H9 (cell line): ENCODE data around the gene FASTKD2. TPM values are rescaled to one million over a fixed set of nuclear protein-coding genes. Genes with fewer than 3 reads are reported as not detected.

ENCODE experiments used
- DNase-seq: peaks from one replicate; pipeline ENCODE4 v3.0.0-alpha.2; 2017
- H2AFZ ChIP-seq: one replicate; pipeline ENCODE4 v1.6.1; 2013; ENCODE audit warnings: mild to moderate bottlenecking, low read length, control low read depth, moderate library complexity
- H2AK5ac ChIP-seq: 2 replicates; pipeline ENCODE4 v1.6.1; 2013; ENCODE audit warnings: low read length, control low read depth, mixed read lengths; ENCODE audit not compliant: insufficient read length
- H2BK120ac ChIP-seq: one replicate; pipeline ENCODE4 v1.6.1; 2013; ENCODE audit warnings: low read depth, mild to moderate bottlenecking, low read length, control low read depth, inconsistent platforms; ENCODE audit not compliant: poor library complexity, severe bottlenecking
- H2BK12ac ChIP-seq: 2 replicates; pipeline ENCODE4 v1.6.1; 2013; ENCODE audit warnings: low read length, control low read depth, mixed read lengths, low read depth; ENCODE audit not compliant: insufficient read length
- H2BK15ac ChIP-seq: 2 replicates; pipeline ENCODE4 v1.6.1; 2013; ENCODE audit warnings: low read depth, low read length, control low read depth
- H2BK20ac ChIP-seq: one replicate; pipeline ENCODE4 v1.6.1; 2013; ENCODE audit warnings: low read depth, mild to moderate bottlenecking, low read length, control low read depth, inconsistent platforms; ENCODE audit not compliant: poor library complexity, severe bottlenecking
- H2BK5ac ChIP-seq: 2 replicates; pipeline ENCODE4 v1.6.1; 2013; ENCODE audit warnings: low read length, control low read depth, mixed read lengths; ENCODE audit not compliant: insufficient read length
- H3K14ac ChIP-seq: 2 replicates; pipeline ENCODE4 v1.6.1; 2013; ENCODE audit warnings: low read length, control low read depth; ENCODE audit not compliant: insufficient read depth
- H3K18ac ChIP-seq: 2 replicates; pipeline ENCODE4 v1.6.1; 2013; ENCODE audit warnings: low read depth, mild to moderate bottlenecking, mixed read lengths, low read length, control low read depth; ENCODE audit not compliant: insufficient read length
- H3K23ac ChIP-seq: 2 replicates; pipeline ENCODE4 v1.6.1; 2013; ENCODE audit warnings: low read length, control low read depth, mixed read lengths, low read depth; ENCODE audit not compliant: insufficient read length
- H3K23me2 ChIP-seq: 2 replicates; pipeline ENCODE4 v1.6.1; 2013; ENCODE audit warnings: low read depth, mild to moderate bottlenecking, mixed read lengths, low read length, control low read depth; ENCODE audit not compliant: insufficient read length, poor library complexity, severe bottlenecking
- H3K27ac ChIP-seq: 2 replicates; pipeline ENCODE4 v1.5.1; 2013; ENCODE audit warnings: low read length, control low read depth, mixed read lengths, low read depth; ENCODE audit not compliant: insufficient read length
- H3K27me3 ChIP-seq: 2 replicates; pipeline ENCODE4 v1.6.1; 2013; ENCODE audit warnings: low read length, control low read depth, inconsistent platforms; ENCODE audit not compliant: insufficient read depth
- H3K4ac ChIP-seq: 2 replicates; pipeline ENCODE4 v1.6.1; 2013; ENCODE audit warnings: low read depth, mild to moderate bottlenecking, control low read depth, inconsistent platforms, low read length, moderate library complexity
- H3K4me1 ChIP-seq: 2 replicates; pipeline ENCODE4 v1.6.1; 2013; ENCODE audit warnings: low read length, control low read depth, inconsistent platforms; ENCODE audit not compliant: insufficient read depth
- H3K4me2 ChIP-seq: 2 replicates; pipeline ENCODE4 v1.6.1; 2013; ENCODE audit warnings: low read length, control low read depth, mixed read lengths; ENCODE audit not compliant: insufficient read length, insufficient read depth
- H3K56ac ChIP-seq: 2 replicates; pipeline ENCODE4 v1.6.1; 2013; ENCODE audit warnings: low read depth, mild to moderate bottlenecking, mixed read lengths, low read length, control low read depth; ENCODE audit not compliant: insufficient read length
- H3K79me1 ChIP-seq: 2 replicates; pipeline ENCODE4 v1.6.1; 2013; ENCODE audit warnings: low read depth, mild to moderate bottlenecking, moderate library complexity, low read length, control low read depth, inconsistent platforms; ENCODE audit not compliant: insufficient read depth, poor library complexity, severe bottlenecking
- H3K79me2 ChIP-seq: 2 replicates; pipeline ENCODE4 v1.6.1; 2013; ENCODE audit warnings: low read length, control low read depth, inconsistent platforms; ENCODE audit not compliant: insufficient read depth
- H3K9ac ChIP-seq: 2 replicates; pipeline ENCODE4 v1.6.1; 2013; ENCODE audit warnings: low read length, control low read depth, mixed read lengths; ENCODE audit not compliant: insufficient read length; ENCODE audit errors: extremely low read depth
- H3K9me3 ChIP-seq: one replicate; pipeline ENCODE4 v1.6.1; 2013; ENCODE audit warnings: low read depth, low read length, inconsistent platforms; ENCODE audit not compliant: control insufficient read depth
- H3T11ph ChIP-seq: one replicate; pipeline ENCODE4 v1.6.1; 2013; ENCODE audit warnings: mild to moderate bottlenecking, low read length, control low read depth, inconsistent platforms
- H4K20me1 ChIP-seq: one replicate; pipeline ENCODE4 v1.6.1; 2013; ENCODE audit not compliant: control insufficient read depth, insufficient read length, insufficient read depth
- H4K5ac ChIP-seq: 2 replicates; pipeline ENCODE4 v1.6.1; 2013; ENCODE audit warnings: low read depth, mild to moderate bottlenecking, mixed read lengths, low read length, control low read depth; ENCODE audit not compliant: insufficient read length
- H4K8ac ChIP-seq: replicated peaks from 2 replicates; pipeline ENCODE4 v1.6.1; 2013; ENCODE audit warnings: low read length, control low read depth, mixed read lengths, low read depth; ENCODE audit not compliant: insufficient read length
- H4K91ac ChIP-seq: 2 replicates; pipeline ENCODE4 v1.6.1; 2013; ENCODE audit warnings: low read depth, mild to moderate bottlenecking, moderate library complexity, mixed read lengths, low read length, control low read depth; ENCODE audit not compliant: insufficient read length
- H3K27ac Mint-ChIP-seq, 3 experiments: 2 replicates in 2 of 3; 3 replicates in 1 of 3; pipeline ENCODE4 v1.8.0; 2020 to 2021; ENCODE audit warnings: mixed read lengths in 3 of 3, mild to moderate bottlenecking in 1 of 3, moderate library complexity in 1 of 3
- H3K27me3 Mint-ChIP-seq: 2 replicates; pipeline ENCODE4 v1.8.0; 2021; ENCODE audit warnings: low read depth, mild to moderate bottlenecking, moderate library complexity, mixed read lengths
- H3K36me3 Mint-ChIP-seq, 3 experiments: 2 replicates in 2 of 3; 3 replicates in 1 of 3; pipeline ENCODE4 v1.8.0; 2020 to 2021; ENCODE audit warnings: low read depth in 3 of 3, mixed read lengths in 3 of 3; ENCODE audit not compliant: insufficient read depth in 1 of 3
- H3K4me1 Mint-ChIP-seq, 2 experiments: 2 replicates each; pipeline ENCODE4 v1.8.0; 2020; ENCODE audit warnings: mixed read lengths in 2 of 2
- H3K4me3 Mint-ChIP-seq, 2 experiments: 2 replicates in 1 of 2; 3 replicates in 1 of 2; pipeline ENCODE4 v1.8.0; 2020 to 2021; ENCODE audit warnings: mild to moderate bottlenecking in 2 of 2, mixed read lengths in 2 of 2, moderate library complexity in 1 of 2
- H3K9me3 Mint-ChIP-seq, 2 experiments: 2 replicates in 1 of 2; 3 replicates in 1 of 2; pipeline ENCODE4 v1.8.0; 2020; ENCODE audit warnings: mild to moderate bottlenecking in 2 of 2, mixed read lengths in 2 of 2, moderate library complexity in 1 of 2
- CTCF ChIP-seq: fragments of 200-600 bp; sonication (generic); conservative IDR thresholded peaks from 3 replicates; pipeline ENCODE4 v1.8.0; 2021; ENCODE audit warnings: antibody characterized with exemption, mild to moderate bottlenecking
- WGBS: extraction: QIAGEN DNeasy Blood & Tissue Kit; methylation state at CpG from one replicate; pipeline ENCODE4 v1.1.7; 2013; ENCODE audit warnings: missing lambda C conversion rate, low lambda C conversion rate, mixed read lengths; ENCODE audit not compliant: insufficient read length; ENCODE audit errors: extremely low coverage; 5-methylcytosine and 5-hydroxymethylcytosine counted together
- total RNA-seq: library from RNA; stranded (reverse); gene quantifications from 2 replicates; pipeline ENCODE4 v1.2.1, GENCODE V29; 2021

Gene FASTKD2
- total RNA-seq, 1 experiment from 2014 or later, result 39.2 TPM

GRCh38 chr2:206784559-206785353 lies 19.4 kb downstream of the FASTKD2 start:
- Histone ChIP-seq H3K79me1 (peaks cover 2% of the 10 kb centered on the region), H2BK15ac (no peak overlapping the region), H4K8ac (no peak overlapping the region), H3T11ph (no peak overlapping the region), H3K14ac (no peak overlapping the region), H2AFZ (no peak overlapping the region), H3K4me2 (no peak overlapping the region), H4K20me1 (no peaks in the 10 kb centered on the region), H2BK5ac (no peak overlapping the region), H3K79me2 (no peaks in the 10 kb centered on the region), H2BK120ac (no peak overlapping the region), H3K23me2 (no peaks in the 10 kb centered on the region), H3K4me1 (no peaks in the 10 kb centered on the region), H4K5ac (no peak overlapping the region), H4K91ac (no peak overlapping the region), H3K23ac (no peak overlapping the region), H3K4ac (no peak overlapping the region), H3K18ac (no peak overlapping the region), H2BK20ac (no peak overlapping the region), H3K9ac (no peak overlapping the region), H3K56ac (no peak overlapping the region), H2BK12ac (no peak overlapping the region), H2AK5ac (no peak overlapping the region), H3K27me3 (no peaks in the 10 kb centered on the region), H3K27ac (no peak overlapping the region), H3K9me3 (no peaks in the 10 kb centered on the region)
- Mint-ChIP-seq H3K27ac (no peak overlapping the region), H3K36me3 (peaks cover 25 to 62% (median 53%) of the 10 kb centered on the region in 3 experiments), H3K4me3 (no peak overlapping the region), H3K4me1 (peaks cover 0 to 3% of the 10 kb centered on the region in 2 experiments; a peak in 1 of 4 replicates), H3K27me3 (no peaks in the 10 kb centered on the region), H3K9me3 (no peaks in the 10 kb centered on the region)
- DNase-seq, result no peak
- no CpG with 5 or more reads among the region's 7 CpGs for WGBS
- TF ChIP-seq CTCF, result no peak
